ENCODE results near the gene UBE2G2.

The UBE2G2 gene

DNA sequence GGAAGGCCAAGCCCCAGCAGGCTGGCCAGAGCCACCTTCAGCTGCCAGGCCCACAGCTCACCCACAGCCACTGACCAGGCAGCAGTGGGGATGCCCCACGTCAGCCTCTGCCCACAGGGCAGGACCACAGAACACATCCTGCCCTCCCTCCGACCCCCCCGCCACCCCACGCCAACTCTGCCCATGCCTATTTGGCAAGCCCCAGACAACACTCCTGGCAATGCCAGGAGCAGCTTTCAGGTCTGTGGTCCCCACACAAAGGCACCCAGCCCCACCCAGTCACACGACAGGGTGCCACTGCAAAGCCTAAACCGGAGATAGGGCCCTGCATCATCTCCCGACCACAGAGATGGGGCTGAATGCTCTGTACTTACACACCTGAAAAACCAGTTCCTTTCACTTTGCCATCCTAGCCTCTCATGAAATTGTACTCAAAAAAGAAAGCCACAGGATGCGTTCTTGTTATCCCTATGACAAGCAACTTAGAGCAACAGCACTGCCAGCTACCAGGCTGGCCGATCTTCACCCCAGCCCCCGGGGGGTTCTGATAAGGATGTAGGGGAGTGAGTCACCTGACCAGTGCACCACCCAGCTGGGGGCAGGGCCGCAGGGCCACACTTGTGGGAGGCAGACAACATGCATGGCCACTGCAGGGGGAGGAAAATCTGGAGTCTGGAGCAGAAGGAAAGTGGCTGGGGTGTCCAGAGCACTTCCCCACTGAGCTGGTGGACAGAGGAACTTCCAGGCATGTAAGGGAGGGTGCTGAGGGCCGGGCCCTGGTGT is 36.2 kb downstream of the UBE2G2 start:
- no peak for DNase-seq (ENCODE audit: low read depth in 2 of 2)

DNA sequence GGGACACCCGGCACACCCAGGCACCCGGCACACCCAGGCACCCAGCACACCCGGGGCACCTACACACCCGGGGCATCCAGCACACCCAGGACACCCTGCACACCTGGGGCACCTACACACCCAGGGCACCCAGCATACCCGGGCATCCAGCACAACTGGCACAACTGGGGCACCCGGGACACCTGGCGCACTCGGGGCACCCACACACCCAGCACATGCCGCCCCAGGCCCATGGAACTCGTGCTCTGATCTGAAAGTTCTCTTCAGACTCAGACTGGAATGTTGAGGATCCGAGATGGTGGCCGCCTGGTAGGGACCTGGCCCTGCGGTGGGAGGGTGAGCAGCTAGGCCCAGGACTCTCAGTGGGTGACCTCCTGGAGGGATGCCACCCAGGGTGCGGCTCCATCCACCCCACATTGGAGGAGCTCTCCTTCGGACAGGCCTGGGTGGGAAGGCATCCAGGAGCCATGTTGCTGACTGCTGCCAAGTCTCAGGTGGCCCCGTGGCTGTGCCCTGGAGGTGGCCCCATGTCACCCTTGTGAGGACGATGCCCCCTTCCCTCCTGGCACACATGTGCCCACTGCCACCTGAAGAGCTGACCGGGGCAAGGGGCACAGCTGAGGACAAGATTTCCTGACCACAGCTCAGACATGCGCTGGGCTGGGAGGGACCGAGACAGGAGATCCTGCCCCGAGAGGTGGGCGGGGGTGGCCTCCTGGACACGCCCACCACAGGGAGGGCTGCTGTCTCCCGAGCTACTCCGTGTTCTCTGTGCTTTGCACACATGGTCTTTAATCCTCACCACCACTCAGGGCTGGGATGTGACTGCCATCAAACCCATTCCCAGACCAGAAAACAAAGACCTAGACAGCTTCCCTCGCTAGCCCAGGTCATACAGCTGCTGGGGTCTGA is 37.0 kb downstream of the UBE2G2 start:
- DNase-seq (ENCODE audit: low read depth in 2 of 2) = no peak

DNA sequence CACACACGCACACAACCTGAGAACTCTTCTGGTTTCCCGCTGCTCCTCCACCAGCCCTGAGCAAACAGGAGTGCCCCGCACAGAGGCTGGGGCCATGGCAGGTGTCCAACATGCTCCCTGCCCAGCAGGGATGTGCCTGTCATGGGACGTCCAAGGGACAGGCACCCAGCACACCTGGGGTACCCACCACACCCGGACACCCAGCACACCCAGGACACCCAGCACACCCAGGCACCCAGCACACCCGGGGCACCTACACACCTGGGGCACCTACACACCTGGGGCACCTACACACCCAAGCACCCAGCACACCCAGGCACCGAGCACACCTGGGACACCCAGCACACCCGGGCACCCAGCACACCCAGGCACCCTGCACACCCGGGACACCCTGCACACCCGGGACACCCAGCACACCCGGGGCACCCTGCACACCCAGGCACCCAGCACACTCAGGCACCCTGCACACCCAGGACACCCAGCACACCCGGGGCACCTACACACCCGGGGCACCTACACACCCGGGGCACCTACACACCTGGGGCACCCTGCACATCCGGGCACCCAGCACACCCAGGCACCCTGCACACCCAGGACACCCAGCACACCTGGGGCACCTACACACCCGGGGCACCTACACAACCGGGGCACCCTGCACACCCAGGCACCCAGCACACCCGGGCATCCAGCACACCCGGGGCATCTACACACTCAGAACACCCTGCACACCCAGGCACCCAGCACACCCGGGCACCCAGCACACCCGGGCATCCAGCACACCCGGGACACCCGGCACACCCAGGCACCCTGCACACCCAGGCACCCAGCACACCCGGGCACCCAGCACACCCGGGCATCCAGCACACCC is 37.9 kb downstream of the UBE2G2 start:
- no peak for DNase-seq (ENCODE audit: low read depth in 2 of 2)

DNA sequence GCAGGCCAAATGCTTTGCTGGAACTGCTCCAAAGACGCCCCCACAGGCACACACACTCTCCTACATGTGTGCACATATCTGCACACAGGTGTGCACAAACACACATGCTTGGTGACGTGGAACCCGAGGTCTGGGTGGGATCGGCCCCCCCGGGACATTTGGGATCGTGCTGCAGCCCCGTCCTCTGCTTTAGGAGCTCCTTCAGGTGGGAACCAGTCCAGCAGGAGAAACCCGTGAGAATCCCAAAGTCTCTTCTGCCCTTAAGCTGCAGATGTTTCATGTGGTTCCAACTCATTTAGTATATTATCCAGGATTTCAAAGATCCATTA is 38.6 kb downstream of the UBE2G2 start:
- no peak for DNase-seq (ENCODE audit: low read depth in 2 of 2)

DNA sequence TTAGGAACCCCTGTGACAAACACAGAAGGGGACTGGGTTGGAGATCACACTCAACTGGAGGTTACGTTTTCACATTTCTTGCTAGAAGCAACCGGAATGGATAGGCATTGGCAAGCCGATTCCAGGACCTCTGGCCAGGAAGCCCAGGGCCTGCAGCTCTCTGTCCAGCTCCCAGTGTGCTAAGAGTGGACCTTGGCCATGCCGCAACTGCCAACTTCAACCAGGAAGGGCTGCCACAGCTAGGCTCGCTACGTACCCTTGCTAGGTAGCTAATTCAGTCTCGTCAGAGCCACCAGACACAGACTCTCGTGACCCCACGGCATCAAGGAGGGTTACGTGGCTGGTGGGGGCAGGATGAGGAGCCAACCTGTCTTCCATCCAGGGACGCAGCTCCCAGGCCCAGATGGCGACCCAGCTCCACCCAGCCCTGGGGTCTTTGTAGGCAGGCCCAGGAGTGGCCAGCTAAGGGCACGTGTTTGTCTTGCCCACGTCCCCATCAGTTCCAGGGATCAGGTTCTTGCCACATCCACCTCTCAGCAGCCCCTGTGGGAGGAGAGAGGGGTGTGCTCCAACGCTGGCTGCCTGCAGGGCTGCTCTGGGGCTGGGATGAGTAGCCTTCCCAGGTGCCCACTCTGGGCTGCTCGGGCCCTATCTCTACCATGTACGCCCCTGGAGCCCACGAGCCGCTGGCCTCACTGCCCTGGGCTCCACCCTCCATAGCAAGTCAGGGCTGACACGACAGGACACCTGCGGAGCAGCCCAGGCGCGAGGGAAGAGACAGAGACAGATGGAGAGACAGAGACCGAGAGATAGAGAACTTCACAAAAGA is 39.2 kb downstream of the UBE2G2 start:
- no peak for DNase-seq (ENCODE audit: low read depth in 2 of 2)

DNA sequence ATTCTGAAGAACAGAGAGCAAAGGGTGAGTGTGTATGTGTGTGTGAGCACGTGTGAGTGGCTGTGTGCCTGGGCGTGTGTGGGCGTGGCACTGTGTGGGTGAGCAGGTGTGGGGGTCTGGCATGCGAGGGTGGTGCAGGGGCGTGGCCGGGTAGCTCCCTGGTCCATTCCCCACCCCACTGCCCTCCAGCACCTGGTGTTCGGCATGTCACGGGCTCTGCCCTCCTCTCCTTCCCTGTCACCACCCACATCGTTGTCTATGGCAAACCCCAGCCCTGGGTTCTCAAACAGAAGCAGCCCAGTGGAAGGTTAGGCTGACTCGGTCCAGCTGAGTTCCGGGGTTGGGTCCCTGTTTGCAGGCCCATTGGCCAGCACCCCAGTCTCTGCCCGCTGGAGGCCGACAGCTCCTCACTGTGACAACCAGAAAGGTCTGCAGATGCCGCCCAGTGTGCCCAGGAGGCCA is 39.8 kb downstream of the UBE2G2 start:
- DNase-seq (ENCODE audit: low read depth in 2 of 2) = no peak

DNA sequence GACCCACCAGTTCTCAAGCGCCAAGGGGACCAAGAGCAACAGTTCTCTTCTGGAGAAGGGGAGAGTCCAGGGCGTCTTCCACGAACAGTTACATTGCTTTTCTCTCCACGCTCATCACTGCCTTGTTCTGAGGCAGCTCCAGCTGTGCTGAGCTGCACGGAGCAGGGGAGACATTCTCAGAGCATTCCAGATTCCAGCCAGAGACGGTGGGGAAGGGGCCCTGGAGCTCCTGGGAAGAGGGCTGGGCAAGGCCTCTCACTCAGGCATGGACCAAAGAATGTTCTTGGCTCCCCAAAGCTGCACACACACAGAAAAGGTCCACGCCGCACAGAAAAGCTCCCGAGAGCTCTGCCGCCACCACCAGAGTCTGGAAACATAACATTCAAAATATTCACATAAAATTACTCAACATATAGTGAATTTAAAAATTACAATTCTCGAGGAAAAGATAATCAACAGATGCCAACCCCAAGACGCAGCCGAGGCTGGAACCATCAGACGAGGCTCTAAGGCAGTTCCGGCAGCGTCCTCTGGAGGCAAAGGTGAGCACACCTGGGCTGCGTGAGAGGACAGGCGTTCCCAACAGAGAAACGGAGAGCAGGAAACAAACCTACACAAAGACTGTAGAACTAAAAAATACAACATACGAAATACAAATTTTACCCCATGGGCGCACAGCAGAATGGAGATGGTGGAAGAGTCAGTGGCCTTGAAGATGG is 40.5 kb downstream of the UBE2G2 start:
- DNase-seq (ENCODE audit: low read depth in 2 of 2) = no peak

DNA sequence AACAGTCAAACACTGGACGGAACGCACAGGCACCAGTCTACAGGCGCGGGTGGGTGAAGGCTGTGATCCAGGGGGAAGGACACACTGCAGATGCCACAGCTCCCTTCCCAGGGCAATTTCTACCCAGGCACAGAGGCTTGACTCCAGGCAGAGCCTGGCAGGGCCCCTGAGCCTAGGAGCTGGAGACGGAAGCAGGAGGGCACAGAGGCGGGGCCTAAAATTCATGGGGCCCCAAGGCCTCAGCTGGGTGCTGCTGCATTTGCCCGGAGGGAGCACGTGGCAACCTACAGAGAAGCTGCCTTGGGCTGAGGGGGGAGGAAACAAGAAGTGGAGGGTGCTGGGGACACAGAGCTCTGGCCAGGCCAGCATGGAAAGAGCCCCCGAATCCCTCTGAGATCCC is 41.2 kb downstream of the UBE2G2 start:
- no peak for DNase-seq (ENCODE audit: low read depth in 2 of 2)

DNA sequence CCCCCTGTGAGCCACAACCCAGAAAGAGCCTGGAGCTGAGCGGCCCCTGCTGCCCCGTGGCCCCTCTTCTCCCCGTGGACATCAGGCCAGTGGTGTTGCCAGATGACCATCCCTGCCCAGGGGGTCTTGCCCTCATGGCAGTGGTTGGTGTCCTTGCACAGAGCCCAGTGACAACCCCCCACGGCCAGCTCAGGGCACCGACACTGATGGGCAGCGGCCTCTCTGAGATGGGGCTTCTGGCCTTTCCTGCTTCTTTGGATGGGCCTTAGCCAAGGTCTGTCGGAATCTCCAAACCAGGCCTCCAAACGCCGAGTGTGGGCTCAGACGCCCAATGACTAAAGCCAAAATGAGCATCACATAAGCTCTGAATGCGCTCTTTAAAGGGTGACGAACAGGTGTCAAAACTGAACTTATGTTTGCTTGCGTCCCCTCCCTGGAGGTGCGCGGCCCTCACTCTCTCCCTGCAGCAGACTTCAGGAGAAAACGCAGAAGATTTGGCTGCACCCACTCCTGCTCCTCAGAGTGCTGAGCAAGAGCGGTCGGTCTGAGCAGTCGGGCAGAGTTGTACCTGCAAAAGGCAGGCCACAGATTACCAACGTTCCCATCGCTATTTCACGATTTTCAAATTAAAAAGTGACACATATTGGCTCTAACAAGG is 41.9 kb downstream of the UBE2G2 start:
- no peak for DNase-seq (ENCODE audit: low read depth in 2 of 2)

DNA sequence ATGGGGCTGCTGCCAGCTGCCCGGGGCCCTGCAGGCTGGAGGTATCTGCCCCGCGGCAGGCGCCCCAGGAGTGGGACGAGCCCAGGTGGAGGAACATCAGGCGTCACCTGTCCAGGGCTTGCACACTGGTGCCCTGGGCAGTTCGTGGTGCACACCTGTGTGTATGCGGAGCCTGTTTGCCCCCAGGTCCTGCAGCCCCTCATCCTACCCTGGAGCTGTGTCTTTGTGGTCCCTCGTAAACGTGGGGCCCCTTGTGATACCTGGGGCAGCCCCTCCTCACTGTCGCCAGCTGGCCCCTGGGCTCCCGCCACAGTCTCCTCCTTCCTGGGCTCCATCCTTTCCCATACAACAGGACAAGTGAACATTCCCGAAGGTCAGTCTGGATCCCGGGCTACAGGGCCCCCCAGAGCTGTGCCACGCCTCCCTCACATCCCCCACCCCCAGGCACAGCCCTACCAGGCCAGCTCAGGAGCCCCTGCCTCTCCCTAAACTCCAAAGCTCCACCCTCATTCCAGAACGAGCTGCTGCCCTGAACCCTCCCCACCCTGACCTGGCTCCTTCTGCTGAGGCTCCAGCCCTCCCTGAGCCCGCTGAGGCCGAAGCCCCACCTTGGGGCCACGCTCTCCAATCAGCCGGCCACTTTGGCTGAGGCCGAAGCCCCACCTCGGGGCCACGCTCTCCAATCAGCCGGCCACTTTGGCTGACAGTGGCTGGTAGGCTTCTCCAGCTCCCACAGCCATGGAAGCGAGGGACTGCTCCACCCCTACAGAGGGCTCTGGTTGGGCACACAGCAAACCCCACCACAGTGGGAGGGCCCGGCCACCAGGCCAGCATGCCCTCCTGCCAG is 42.6 kb downstream of the UBE2G2 start:
- DNase-seq (ENCODE audit: low read depth in 2 of 2) = no peak

DNA sequence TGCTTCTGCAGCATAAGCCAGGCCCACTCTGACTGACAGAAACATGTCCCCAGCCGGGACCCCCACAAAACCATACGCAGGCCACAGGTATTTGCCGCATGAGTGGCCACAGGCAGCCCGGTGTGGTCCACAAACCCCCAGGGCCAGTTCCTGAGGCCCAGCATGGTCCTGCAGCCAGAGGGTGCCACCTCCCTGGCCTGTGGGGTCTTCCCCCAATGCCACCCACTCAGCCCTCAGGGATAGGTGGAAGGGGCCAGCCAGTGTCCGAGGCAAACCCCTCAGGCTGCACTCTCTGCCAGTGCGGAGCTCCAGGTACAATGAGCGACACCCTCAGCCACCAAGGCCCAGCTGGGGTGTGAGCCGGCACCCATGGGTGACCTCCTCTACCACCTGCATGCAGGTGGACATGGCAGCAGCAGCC is 43.5 kb downstream of the UBE2G2 start:
- DNase-seq (ENCODE audit: low read depth in 2 of 2) = no peak

DNA sequence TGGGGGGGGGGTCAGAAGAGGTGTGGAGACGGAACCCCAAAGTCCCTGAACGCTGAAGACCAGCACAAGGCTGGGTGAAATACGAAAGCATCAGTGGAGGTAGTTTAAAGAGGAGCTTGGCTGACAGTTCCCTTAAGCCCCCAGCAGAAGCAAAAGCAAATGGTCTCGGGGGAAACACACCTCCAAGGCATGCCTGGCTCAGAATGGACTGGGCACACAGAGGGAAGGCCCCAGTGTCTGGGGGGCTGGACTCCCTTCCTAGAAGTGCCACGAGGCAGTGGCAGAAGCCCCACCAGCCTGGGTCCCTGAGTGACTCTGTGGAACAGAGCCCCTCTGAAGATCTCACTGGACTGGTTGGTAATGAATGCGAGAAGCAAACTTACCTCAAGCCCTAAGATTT is 43.9 kb downstream of the UBE2G2 start:
- DNase-seq (ENCODE audit: low read depth in 2 of 2) = no peak

DNA sequence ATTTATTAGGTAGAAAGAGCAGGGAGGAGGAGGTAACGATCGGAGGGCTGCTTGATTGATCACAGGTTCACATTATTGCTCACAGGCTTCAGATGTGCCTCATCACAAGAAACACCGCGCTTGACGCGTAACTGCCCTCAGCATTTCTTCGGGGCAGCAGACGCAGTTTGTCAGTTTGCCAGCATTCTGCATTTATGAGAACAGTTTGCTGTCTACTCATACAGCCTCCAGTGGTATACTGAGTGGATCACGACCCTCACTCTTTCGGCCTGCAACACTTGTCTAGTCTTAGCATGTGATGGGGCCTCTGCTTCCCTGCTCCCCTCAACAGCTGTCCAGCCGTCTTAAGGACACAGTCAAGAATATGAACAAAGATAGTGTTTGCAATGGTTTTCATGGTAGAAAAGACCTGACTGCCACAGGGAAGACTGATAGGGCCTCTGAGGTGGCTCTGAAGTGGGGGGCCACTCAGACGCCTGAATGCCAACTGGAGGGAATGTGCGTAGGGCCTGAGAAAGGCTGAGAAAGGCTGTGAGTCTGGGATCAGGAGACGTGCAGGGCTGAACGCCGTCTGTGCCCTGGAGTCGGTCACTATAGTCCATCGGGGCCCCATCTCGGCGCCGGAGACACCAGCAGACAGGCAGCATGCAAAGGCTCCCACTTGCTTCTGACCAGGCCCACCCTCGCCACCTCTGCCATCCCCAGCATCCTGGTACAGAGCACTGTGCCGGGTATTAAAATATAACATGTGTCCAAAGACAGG is 45.0 kb downstream of the UBE2G2 start:
- no peak for DNase-seq (ENCODE audit: low read depth in 2 of 2)

DNA sequence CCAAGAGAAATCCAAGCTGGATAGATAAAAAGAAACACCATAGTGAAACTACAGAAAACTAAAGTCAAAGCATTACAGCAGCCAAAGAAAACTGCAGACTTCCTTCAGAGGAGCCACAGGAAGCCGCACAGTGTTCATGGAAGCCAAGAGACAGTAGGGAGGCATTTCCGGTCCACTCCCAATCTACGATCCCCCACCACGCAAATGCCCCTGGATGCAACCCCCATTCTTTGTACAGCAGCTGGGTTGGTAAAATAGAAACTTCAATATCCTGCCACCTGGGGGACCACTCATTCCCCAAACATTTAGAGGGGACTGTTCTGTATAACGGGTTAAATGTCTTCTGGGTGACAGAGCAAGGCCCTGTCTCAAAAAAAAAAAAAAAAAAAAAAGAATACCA is 46.4 kb downstream of the UBE2G2 start:
- DNase-seq (ENCODE audit: low read depth in 2 of 2) = no peak

DNA sequence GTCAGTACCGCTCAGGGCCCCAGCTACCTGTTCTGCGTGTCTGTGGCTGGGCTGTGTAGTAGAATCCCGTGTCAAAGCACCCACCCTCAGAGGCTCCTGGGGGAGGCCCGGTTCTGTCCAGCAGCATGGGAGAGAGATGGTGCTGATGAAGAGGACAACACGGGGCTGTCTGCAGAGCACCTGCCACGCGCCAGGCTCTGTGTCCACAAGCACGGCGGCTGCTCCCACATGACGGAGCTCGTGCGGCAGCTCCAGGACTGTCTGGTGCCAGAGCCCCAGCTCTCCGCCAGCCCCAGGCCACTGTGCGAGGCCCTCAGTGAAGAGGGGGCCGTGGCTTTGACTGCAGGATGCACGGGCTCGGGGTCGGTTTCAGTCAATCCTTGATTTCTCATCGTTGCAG is 48.3 kb downstream of the UBE2G2 start:
- DNase-seq (ENCODE audit: low read depth in 2 of 2) = no peak

DNA sequence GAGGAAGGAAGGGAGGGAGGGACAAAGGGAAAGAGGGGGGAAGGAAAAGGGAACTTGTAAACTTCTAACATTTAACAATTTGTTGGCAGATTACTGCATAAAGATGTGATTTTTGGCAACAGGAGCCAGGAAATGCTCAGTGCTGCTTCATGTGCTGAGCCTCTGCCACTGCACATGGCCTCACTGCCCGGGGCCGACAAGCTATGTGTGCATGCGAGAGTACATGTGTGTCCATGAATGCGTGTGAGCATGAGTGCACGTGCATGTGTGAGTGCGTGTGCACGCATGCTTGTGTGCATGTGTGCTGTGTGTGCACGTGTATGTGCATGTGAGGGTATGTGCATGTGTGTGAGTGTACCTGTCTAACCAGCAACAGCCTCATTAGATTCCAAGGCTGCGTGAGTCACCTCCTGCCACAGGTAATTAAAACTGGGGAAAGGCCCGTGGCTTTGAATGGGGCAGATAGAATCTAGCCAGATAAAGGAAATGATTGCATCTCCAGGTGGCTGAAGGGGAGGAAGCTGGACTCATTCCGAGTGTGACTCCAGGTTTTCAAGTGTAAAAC is 48.9 kb downstream of the UBE2G2 start:
- no peak for DNase-seq (ENCODE audit: low read depth in 2 of 2)

DNA sequence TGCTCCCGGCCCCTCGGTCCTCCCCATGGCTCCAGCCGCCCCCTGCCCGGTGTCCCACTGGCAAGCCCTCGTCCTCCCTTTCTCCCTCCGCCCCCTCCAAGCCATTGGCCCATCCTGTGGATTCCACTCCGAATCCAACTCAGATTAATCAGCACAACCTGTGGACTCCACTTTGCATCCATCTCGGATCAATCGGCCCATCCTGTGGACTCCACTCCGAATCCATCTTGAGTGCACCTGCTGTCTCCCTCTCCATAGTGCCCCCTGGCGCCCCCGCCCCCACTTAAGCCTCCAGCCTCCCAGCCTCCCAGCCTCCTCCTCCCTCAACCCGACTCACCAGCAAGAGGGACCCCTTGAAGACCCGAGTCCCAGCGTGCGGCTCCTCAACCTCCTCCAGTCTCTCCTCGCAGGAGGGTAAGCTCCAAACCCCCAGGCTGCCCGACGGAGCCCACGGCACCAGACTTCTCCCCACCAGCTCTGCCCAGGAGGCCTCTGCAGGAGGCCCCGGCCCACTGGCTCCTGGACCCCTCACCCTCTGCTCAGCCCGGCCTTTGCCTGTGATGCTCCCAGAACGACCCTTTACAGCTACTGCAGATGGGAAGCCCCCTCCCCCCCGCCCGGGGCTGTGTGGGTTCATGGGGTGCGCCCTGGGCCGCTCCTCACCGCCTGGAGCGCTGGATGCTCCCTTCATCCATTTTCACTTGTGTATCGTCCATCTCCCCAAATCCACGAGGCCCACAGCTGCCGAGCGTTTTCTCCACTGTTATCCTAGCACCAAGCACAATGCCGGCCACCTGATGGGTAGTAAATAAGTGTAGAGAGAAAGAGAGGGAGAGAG is 49.6 kb downstream of the UBE2G2 start:
- DNase-seq (ENCODE audit: low read depth in 2 of 2) = no peak
